ENCODE results near the gene SCUBE3.

- TF ChIP-seq EZH2 (IDR thresholded peaks at IDR 0.05; ENCODE audit: borderline replicate concordance, low read depth, low read length, severe bottlenecking) (no peak), CTCF (IDR thresholded peaks at IDR 0.05; ENCODE audit: borderline replicate concordance, extremely low read depth, low read length, poor library complexity, severe bottlenecking) (no peak)
These were observed 47.1 kb downstream of the SCUBE3 start for GRCh38 chr6:35260591-35261570.
